Measurements from ENCODE around the gene GNB3. TPM values are rescaled to one million over a fixed set of nuclear protein-coding genes. Genes with fewer than 3 reads are reported as not detected.

The GNB3 gene
- total RNA-seq, 1 donor from 2014 or later, result 5.6 TPM

DNA sequence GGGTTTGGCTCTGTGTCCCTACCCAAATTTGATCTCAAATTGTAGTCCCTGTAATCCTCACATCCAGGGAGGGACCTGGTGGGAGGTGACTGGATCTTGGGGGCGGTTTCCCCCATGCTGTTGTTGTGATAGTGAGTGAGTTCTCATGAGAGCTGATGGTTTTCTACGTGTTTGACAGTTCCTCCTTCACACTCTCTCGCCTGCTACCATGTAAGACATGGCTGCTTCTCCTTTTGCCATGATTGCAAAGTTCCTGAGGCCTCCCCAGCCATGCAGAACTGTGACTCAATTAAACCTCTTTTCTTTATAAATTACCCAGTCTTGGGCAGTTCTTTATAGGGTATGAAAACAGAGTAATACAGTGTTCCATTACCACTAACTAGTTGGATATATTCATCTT lies 53.6 kb downstream of the GNB3 start:
- no peak for DNase-seq (ENCODE audit: low spot score, unreplicated experiment)
- TF ChIP-seq, protein P1, sequence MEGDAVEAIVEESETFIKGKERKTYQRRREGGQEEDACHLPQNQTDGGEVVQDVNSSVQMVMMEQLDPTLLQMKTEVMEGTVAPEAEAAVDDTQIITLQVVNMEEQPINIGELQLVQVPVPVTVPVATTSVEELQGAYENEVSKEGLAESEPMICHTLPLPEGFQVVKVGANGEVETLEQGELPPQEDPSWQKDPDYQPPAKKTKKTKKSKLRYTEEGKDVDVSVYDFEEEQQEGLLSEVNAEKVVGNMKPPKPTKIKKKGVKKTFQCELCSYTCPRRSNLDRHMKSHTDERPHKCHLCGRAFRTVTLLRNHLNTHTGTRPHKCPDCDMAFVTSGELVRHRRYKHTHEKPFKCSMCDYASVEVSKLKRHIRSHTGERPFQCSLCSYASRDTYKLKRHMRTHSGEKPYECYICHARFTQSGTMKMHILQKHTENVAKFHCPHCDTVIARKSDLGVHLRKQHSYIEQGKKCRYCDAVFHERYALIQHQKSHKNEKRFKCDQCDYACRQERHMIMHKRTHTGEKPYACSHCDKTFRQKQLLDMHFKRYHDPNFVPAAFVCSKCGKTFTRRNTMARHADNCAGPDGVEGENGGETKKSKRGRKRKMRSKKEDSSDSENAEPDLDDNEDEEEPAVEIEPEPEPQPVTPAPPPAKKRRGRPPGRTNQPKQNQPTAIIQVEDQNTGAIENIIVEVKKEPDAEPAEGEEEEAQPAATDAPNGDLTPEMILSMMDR (IDR thresholded peaks at IDR 0.05; ENCODE audit: unreplicated experiment), result no peak
- Mint-ChIP-seq H3K4me1 (ENCODE audit: low read depth) (peaks cover 9% of the 10 kb centered on the region), H3K4me3 (ENCODE audit: low read depth) (no peak overlapping the region), H3K9me3 (ENCODE audit: low read depth) (no peaks in the 10 kb centered on the region), H3K27ac (no peak overlapping the region), H3K36me3 (ENCODE audit: insufficient read depth) (no peaks in the 10 kb centered on the region), H3K27me3 (no peaks in the 10 kb centered on the region)

Other genes with a start within 250 kb of the GNB3 start
- gene CHD4, start 233.5 kb upstream of the GNB3 start, total RNA-seq, result 370 and 406 TPM in 2 replicates
- gene LPAR5, start 205.0 kb upstream of the GNB3 start, total RNA-seq, result 0.27 TPM in 1 of 2 replicates, not detected in the other
- gene ACRBP, start 193.5 kb upstream of the GNB3 start, total RNA-seq, result 5.0 and 5.6 TPM in 2 replicates
- 105 and 110 TPM in 2 replicates for gene ING4, start 177.8 kb upstream of the GNB3 start, total RNA-seq
- gene ZNF384, start 151.6 kb upstream of the GNB3 start, total RNA-seq, result 159 and 164 TPM in 2 replicates
- gene PIANP, start 140.1 kb upstream of the GNB3 start, total RNA-seq, result 2.0 and 2.4 TPM in 2 replicates
- gene COPS7A, start 116.9 kb upstream of the GNB3 start, total RNA-seq, result 42.6 and 45.5 TPM in 2 replicates
- 281 and 305 TPM in 2 replicates for gene MLF2, start 87.8 kb upstream of the GNB3 start, total RNA-seq
- 414 and 480 TPM in 2 replicates for gene PTMS, start 74.6 kb upstream of the GNB3 start, total RNA-seq
- 2.2 and 2.5 TPM in 2 replicates for gene LAG3, start 68.4 kb upstream of the GNB3 start, total RNA-seq
- gene CD4, start 51.4 kb upstream of the GNB3 start, total RNA-seq, result 1.5 and 2.1 TPM in 2 replicates
- gene GPR162, start 19.1 kb upstream of the GNB3 start, total RNA-seq, result 5.5 and 6.3 TPM in 2 replicates
- gene P3H3, start 12.5 kb upstream of the GNB3 start, total RNA-seq, result 30.6 TPM in 2 replicates
- 36.1 and 40.6 TPM in 2 replicates for gene CDCA3, start 10.4 kb downstream of the GNB3 start, total RNA-seq
- 183 and 185 TPM in 2 replicates for gene USP5, start 11.2 kb downstream of the GNB3 start, total RNA-seq
- gene TPI1, start 26.6 kb downstream of the GNB3 start, total RNA-seq, result 498 and 505 TPM in 2 replicates
- gene SPSB2, start 32.4 kb downstream of the GNB3 start, total RNA-seq, result 11.7 and 15.7 TPM in 2 replicates
- 20.7 and 21.5 TPM in 2 replicates for gene LRRC23, start 63.9 kb downstream of the GNB3 start, total RNA-seq
- gene ENO2, start 73.7 kb downstream of the GNB3 start, total RNA-seq, result 77.9 and 79.0 TPM in 2 replicates
- 226 and 250 TPM in 2 replicates for gene ATN1, start 87.0 kb downstream of the GNB3 start, total RNA-seq
- not detected in 2 replicates for gene RNU7-1, start 102.9 kb downstream of the GNB3 start, total RNA-seq
- 268 and 277 TPM in 2 replicates for gene C12orf57, start 103.1 kb downstream of the GNB3 start, total RNA-seq
- gene PTPN6, start 110.4 kb downstream of the GNB3 start, total RNA-seq, result 65.4 and 70.2 TPM in 2 replicates
- gene PHB2, start 129.7 kb downstream of the GNB3 start, total RNA-seq, result 339 and 353 TPM in 2 replicates
- 67.9 and 73.1 TPM in 2 replicates for gene EMG1, start 130.0 kb downstream of the GNB3 start, total RNA-seq
- 77.9 and 81.8 TPM in 2 replicates for gene LPCAT3, start 177.6 kb downstream of the GNB3 start, total RNA-seq
- gene C1S, start 219.8 kb downstream of the GNB3 start, total RNA-seq, result 4.1 and 4.8 TPM in 2 replicates